ENCODE measurements around the gene SLC38A9. TPM values are rescaled to one million over a fixed set of nuclear protein-coding genes. Genes with fewer than 3 reads are reported as not detected.

The SLC38A9 gene
- total RNA-seq, 1 experiment from 2014 or later = 20.1 TPM

- intact Hi-C loops (cut with micrococcal nuclease) = no loop called here
- POLR2A ChIA-PET = no interaction called here
- Mint-ChIP-seq H3K4me3 (ENCODE audit: unreplicated experiment) (no peak overlapping the region), H3K4me1 (ENCODE audit: insufficient read depth, unreplicated experiment) (no peaks in the 10 kb centered on the region), H3K27me3 (ENCODE audit: insufficient read depth, unreplicated experiment) (no peaks in the 10 kb centered on the region), H3K27ac (ENCODE audit: low read depth, unreplicated experiment) (no peak overlapping the region), H3K9me3 (ENCODE audit: unreplicated experiment) (no peaks in the 10 kb centered on the region), H3K36me3 (ENCODE audit: insufficient read depth, unreplicated experiment) (no peaks in the 10 kb centered on the region)
- no TSS peak for BruUV-seq (replicated peaks)
- no peak for TF ChIP-seq CTCF (IDR thresholded peaks at IDR 0.05; ENCODE audit: unreplicated experiment)
- no peak for DNase-seq (ENCODE audit: unreplicated experiment)
- CTCF ChIA-PET = no interaction called here
These were observed 30.7 kb upstream of the SLC38A9 start for GRCh38 chr5:55742778-55743177.

- CTCF ChIA-PET = no interaction called here
- intact Hi-C loops (cut with micrococcal nuclease) = no loop called here
- POLR2A ChIA-PET = interaction anchor here (0.8 kb wide), 1 partner anchor 24 kb away, joined by 3 read pairs; no protein-coding TSS in a partner anchor
- no peak for TF ChIP-seq CTCF (IDR thresholded peaks at IDR 0.05; ENCODE audit: unreplicated experiment)
- no peaks in the 10 kb centered on the region for H3K27me3 Mint-ChIP-seq (ENCODE audit: insufficient read depth, unreplicated experiment)
- DNase-seq (ENCODE audit: unreplicated experiment) = no peak
- BruUV-seq (replicated peaks) = no TSS peak
- no peak within 1 kb of the TSS for H3K4me3 Mint-ChIP-seq (ENCODE audit: unreplicated experiment)
- no peaks in the 10 kb centered on the region for H3K9me3 Mint-ChIP-seq (ENCODE audit: unreplicated experiment)
- no peak within 1 kb of the TSS for H3K27ac Mint-ChIP-seq (ENCODE audit: low read depth, unreplicated experiment)
- H3K4me1 Mint-ChIP-seq (ENCODE audit: insufficient read depth, unreplicated experiment) = no peaks in the 10 kb centered on the region
- H3K36me3 Mint-ChIP-seq (ENCODE audit: insufficient read depth, unreplicated experiment) = no peaks in the 10 kb centered on the region
These were observed 25.7 kb upstream of the SLC38A9 start, which contains the start of gene DDX4 for GRCh38 chr5:55737793-55738192. TSS of gene DDX4 (plus strand) at chr5:55738061. CDS start at chr5:55738964, 903 bp downstream.

GRCh38 chr5:55734658-55735057 lies 22.5 kb upstream of the SLC38A9 start:
- CTCF ChIA-PET = no interaction called here
- Mint-ChIP-seq H3K27me3 (ENCODE audit: insufficient read depth, unreplicated experiment) (no peaks in the 10 kb centered on the region), H3K36me3 (ENCODE audit: insufficient read depth, unreplicated experiment) (no peaks in the 10 kb centered on the region), H3K4me3 (ENCODE audit: unreplicated experiment) (no peak overlapping the region), H3K27ac (ENCODE audit: low read depth, unreplicated experiment) (no peak overlapping the region), H3K4me1 (ENCODE audit: insufficient read depth, unreplicated experiment) (no peaks in the 10 kb centered on the region), H3K9me3 (ENCODE audit: unreplicated experiment) (no peaks in the 10 kb centered on the region)
- TF ChIP-seq CTCF (IDR thresholded peaks at IDR 0.05; ENCODE audit: unreplicated experiment) = no peak
- intact Hi-C loops (cut with micrococcal nuclease) = no loop called here
- POLR2A ChIA-PET = no interaction called here
- no peak for DNase-seq (ENCODE audit: unreplicated experiment)
- BruUV-seq (replicated peaks) = no TSS peak

- CTCF ChIA-PET = no interaction called here
- DNase-seq (ENCODE audit: unreplicated experiment) = no peak
- no peak for TF ChIP-seq CTCF (IDR thresholded peaks at IDR 0.05; ENCODE audit: unreplicated experiment)
- Mint-ChIP-seq H3K9me3 (ENCODE audit: unreplicated experiment) (no peaks in the 10 kb centered on the region), H3K4me3 (ENCODE audit: unreplicated experiment) (no peak overlapping the region), H3K36me3 (ENCODE audit: insufficient read depth, unreplicated experiment) (no peaks in the 10 kb centered on the region), H3K27me3 (ENCODE audit: insufficient read depth, unreplicated experiment) (no peaks in the 10 kb centered on the region), H3K27ac (ENCODE audit: low read depth, unreplicated experiment) (no peak overlapping the region), H3K4me1 (ENCODE audit: insufficient read depth, unreplicated experiment) (no peaks in the 10 kb centered on the region)
- intact Hi-C loops (cut with micrococcal nuclease) = no loop called here
- no TSS peak for BruUV-seq (replicated peaks)
- POLR2A ChIA-PET = interaction anchor here (0.6 to 0.7 kb wide), 3 partner anchors 34 to 136 kb away, joined by 3 to 4 read pairs (median 3); no protein-coding TSS in a partner anchor
These were observed 20.5 kb upstream of the SLC38A9 start for GRCh38 chr5:55732585-55732984.
